Right atrium auricular region (tissue), 2 donors: Measurements from ENCODE around the gene KLHL9. TPM values are rescaled to one million over a fixed set of nuclear protein-coding genes. Genes with fewer than 3 reads are reported as not detected.

Experiments
- DNase-seq: peaks from one replicate; pipeline ENCODE4 v3.0.0-alpha.2; 2019; ENCODE audit warnings: low spot score
- H3K27ac ChIP-seq, 2 donors: fragments of 200-600 bp; sonication (generic); 1 replicate in 1 of 2; 2 replicates in 1 of 2; pipeline ENCODE4 v1.5.1; 2016 to 2019
- H3K27me3 ChIP-seq, 2 donors: fragments of 200-600 bp; sonication (generic); one replicate each; pipeline versions ENCODE4 v1.5.1 to v1.6.0; 2017 to 2019
- H3K36me3 ChIP-seq: fragments of 200-600 bp; sonication (generic); one replicate; pipeline ENCODE4 v1.5.1; 2016
- H3K4me1 ChIP-seq, 2 donors: fragments of 200-600 bp; sonication (generic); one replicate each; pipeline versions ENCODE4 v1.5.1 to v1.6.0; 2017 to 2019
- H3K4me3 ChIP-seq, 2 donors: fragments of 200-600 bp; sonication (generic); 1 replicate in 1 of 2; 2 replicates in 1 of 2; pipeline ENCODE4 v1.5.1; 2017 to 2019; ENCODE audit warnings: mild to moderate bottlenecking in 1 of 2, moderate library complexity in 1 of 2
- H3K9me3 ChIP-seq, 2 donors: fragments of 200-600 bp; sonication (generic); one replicate each; pipeline ENCODE4 v1.5.1; 2019
- total RNA-seq, 2 donors: library from RNA; depleted of rRNA; stranded (reverse); fragments of >200 nt; gene quantifications; one replicate each; pipeline ENCODE4 v1.1.0, GENCODE V29; 2016
- TF ChIP-seq, protein P1 (sequence below), 2 donors: fragments of 200-600 bp; sonication (generic); IDR thresholded peaks; one replicate each; pipeline ENCODE4 v1.5.1; 2019; ENCODE audit warnings: antibody characterized with exemption in 2 of 2

KLHL9 gene
- total RNA-seq, 2 donors from 2014 or later, result 10.7 to 10.8 TPM

GRCh38 chr9:21336457-21336856 lies 1.3 kb upstream of the KLHL9 start:
- no peaks in the 10 kb centered on the region for H3K36me3 ChIP-seq
- no peaks in the 10 kb centered on the region for H3K27me3 ChIP-seq
- no peak for DNase-seq
- no peak overlapping the region for H3K27ac ChIP-seq
- H3K4me3 ChIP-seq, result no peak overlapping the region
- peaks cover 0 to 29% of the 10 kb centered on the region in 2 donors for H3K4me1 ChIP-seq
- TF ChIP-seq, protein P1, sequence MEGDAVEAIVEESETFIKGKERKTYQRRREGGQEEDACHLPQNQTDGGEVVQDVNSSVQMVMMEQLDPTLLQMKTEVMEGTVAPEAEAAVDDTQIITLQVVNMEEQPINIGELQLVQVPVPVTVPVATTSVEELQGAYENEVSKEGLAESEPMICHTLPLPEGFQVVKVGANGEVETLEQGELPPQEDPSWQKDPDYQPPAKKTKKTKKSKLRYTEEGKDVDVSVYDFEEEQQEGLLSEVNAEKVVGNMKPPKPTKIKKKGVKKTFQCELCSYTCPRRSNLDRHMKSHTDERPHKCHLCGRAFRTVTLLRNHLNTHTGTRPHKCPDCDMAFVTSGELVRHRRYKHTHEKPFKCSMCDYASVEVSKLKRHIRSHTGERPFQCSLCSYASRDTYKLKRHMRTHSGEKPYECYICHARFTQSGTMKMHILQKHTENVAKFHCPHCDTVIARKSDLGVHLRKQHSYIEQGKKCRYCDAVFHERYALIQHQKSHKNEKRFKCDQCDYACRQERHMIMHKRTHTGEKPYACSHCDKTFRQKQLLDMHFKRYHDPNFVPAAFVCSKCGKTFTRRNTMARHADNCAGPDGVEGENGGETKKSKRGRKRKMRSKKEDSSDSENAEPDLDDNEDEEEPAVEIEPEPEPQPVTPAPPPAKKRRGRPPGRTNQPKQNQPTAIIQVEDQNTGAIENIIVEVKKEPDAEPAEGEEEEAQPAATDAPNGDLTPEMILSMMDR (IDR thresholded peaks at IDR 0.05), result no peak
- H3K9me3 ChIP-seq, result no peaks in the 10 kb centered on the region

DNA sequence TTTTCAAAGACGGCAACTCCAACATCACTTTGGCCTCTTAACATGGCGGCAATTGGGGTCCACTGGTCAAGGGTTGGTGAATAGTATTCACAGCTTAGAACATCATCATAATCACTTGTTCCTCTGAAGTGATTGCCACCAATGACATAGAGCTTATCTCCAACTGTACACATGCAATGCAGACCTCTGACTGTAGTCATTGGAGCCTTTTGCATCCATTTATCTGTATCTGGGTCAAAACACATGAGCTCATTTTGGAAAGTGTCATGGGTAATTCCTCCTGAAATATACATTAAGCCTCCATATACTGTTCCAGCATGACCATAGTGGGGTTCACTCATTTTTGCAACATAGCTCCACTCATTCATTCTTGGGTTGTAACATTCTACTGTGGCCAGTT lies 2.0 kb downstream of the KLHL9 start:
- H3K9me3 ChIP-seq, result no peaks in the 10 kb centered on the region
- no peak overlapping the region for H3K4me3 ChIP-seq
- TF ChIP-seq, protein P1 (IDR thresholded peaks at IDR 0.05), result no peak
- peaks cover 0 to 53% of the 10 kb centered on the region in 2 donors for H3K4me1 ChIP-seq
- no peaks in the 10 kb centered on the region for H3K36me3 ChIP-seq
- no peaks in the 10 kb centered on the region for H3K27me3 ChIP-seq
- H3K27ac ChIP-seq, result no peak overlapping the region
- no peak for DNase-seq

- Histone ChIP-seq H3K27ac (no peak overlapping the region), H3K4me3 (no peak overlapping the region)
- TF ChIP-seq, protein P1 (IDR thresholded peaks at IDR 0.05), result no peak
Measured at GRCh38 chr9:21331676-21332402, 3.4 kb downstream of the KLHL9 start.

GRCh38 chr9:21326526-21327139 lies 8.6 kb downstream of the KLHL9 start:
- H3K4me1 ChIP-seq, result peaks cover 0 to 34% of the 10 kb centered on the region in 2 donors

More at GRCh38 chr9:21331676-21332402, 3.4 kb downstream of the KLHL9 start:
- DNase-seq, result no peak
- no peaks in the 10 kb centered on the region for H3K9me3 ChIP-seq
- no peaks in the 10 kb centered on the region for H3K36me3 ChIP-seq
- H3K27me3 ChIP-seq, result no peaks in the 10 kb centered on the region
- peaks cover 0 to 53% of the 10 kb centered on the region in 2 donors for H3K4me1 ChIP-seq

DNA sequence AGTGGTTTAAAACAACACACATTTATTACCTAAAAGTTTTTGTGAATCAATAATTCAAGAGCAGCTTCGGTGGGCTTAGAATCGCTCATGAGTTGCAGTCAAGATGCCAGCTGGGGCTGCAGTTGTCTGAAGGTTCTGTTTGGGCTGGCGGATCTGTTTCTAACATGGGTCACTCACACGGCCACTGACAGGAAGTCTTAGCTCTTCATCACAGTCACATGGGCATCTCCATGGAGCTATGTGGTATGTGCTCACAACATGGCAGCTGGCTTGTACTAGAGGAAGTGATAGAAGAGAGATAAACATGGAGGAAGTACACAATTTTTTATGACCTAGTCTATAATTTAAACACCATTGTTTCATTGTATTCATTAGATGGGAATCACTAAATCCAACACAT lies 11.2 kb downstream of the KLHL9 start:
- Histone ChIP-seq H3K9me3 (no peaks in the 10 kb centered on the region), H3K27me3 (no peaks in the 10 kb centered on the region), H3K4me1 (peaks cover 0 to 8% of the 10 kb centered on the region in 2 donors), H3K4me3 (no peak overlapping the region), H3K27ac (no peak overlapping the region), H3K36me3 (peaks cover 28% of the 10 kb centered on the region)
- TF ChIP-seq, protein P1 (IDR thresholded peaks at IDR 0.05), result no peak
- DNase-seq, result no peak

More at GRCh38 chr9:21326526-21327139, 8.6 kb downstream of the KLHL9 start:
- Histone ChIP-seq H3K27me3 (no peaks in the 10 kb centered on the region), H3K4me3 (no peak overlapping the region), H3K27ac (no peak overlapping the region), H3K36me3 (peaks cover 20% of the 10 kb centered on the region), H3K9me3 (no peaks in the 10 kb centered on the region)
- no peak for DNase-seq
- TF ChIP-seq, protein P1 (IDR thresholded peaks at IDR 0.05), result peak; percentile 54 to 74
